WTC11 (cell line): ENCODE measurements around the gene OR1M1. TPM values are rescaled to one million over a fixed set of nuclear protein-coding genes. Genes with fewer than 3 reads are reported as not detected.
A peak's percentile ranks its signal among the peaks of the same experiment; 100 is the strongest.

ENCODE experiments used
- ATAC-seq: fragments of 200-7000 bp; cut with Tn5 transposase; 2 replicates; pipeline ENCODE4 v1.10.0; 2021; ENCODE audit warnings: mild to moderate bottlenecking, moderate library complexity
- CTCF ChIA-PET: fragments of 300-600 bp; sonication (Branson Sonifier 250); formaldehyde crosslinking; loops from one replicate; lab custom pipeline; 2021; ENCODE audit warnings: antibody characterized with exemption; lab: Charles Lee
- POLR2A ChIA-PET: fragments of 350-600 bp; sonication (Branson Sonifier 250); formaldehyde crosslinking; loops from one replicate; lab custom pipeline; 2021; ENCODE audit warnings: antibody characterized with exemption; lab: Charles Lee
- DNase-seq: peaks from one replicate; pipeline ENCODE4 v3.0.0; 2021; ENCODE audit warnings: low spot score
- H3K27ac Mint-ChIP-seq: 2 replicates; pipeline ENCODE4 v1.8.0; 2021; ENCODE audit warnings: mixed read lengths
- H3K27me3 Mint-ChIP-seq: 2 replicates; pipeline ENCODE4 v1.8.0; 2021; ENCODE audit warnings: low read depth, mild to moderate bottlenecking, moderate library complexity, mixed read lengths
- H3K36me3 Mint-ChIP-seq: 2 replicates; pipeline ENCODE4 v1.8.0; 2021; ENCODE audit warnings: mixed read lengths
- H3K4me1 Mint-ChIP-seq: 2 replicates; pipeline ENCODE4 v1.8.0; 2022; ENCODE audit warnings: mixed read lengths
- H3K4me3 Mint-ChIP-seq: 2 replicates; pipeline ENCODE4 v1.8.0; 2021; ENCODE audit warnings: mild to moderate bottlenecking, moderate library complexity, mixed read lengths
- H3K9me3 Mint-ChIP-seq: 2 replicates; pipeline ENCODE4 v1.8.0; 2021; ENCODE audit warnings: mixed read lengths
- ELF4 ChIP-seq: sonication (generic); formaldehyde crosslinking; IDR thresholded peaks from 2 replicates; pipeline ENCODE4 v1.8.1; 2022; ENCODE audit warnings: low read depth, mild to moderate bottlenecking, moderate library complexity, missing genetic modification reagents
- FOXP1 ChIP-seq: sonication (generic); formaldehyde crosslinking; IDR thresholded peaks from 2 replicates; pipeline ENCODE4 v1.8.0; 2022; ENCODE audit warnings: missing genetic modification reagents, mild to moderate bottlenecking, moderate library complexity, borderline replicate concordance
- JUN ChIP-seq: sonication (generic); formaldehyde crosslinking; IDR thresholded peaks from 2 replicates; pipeline ENCODE4 v1.8.0; 2023; ENCODE audit warnings: mild to moderate bottlenecking, missing genetic modification reagents
- MXD4 ChIP-seq: fragments of 250-450 bp; sonication (Bioruptor Pico); IDR thresholded peaks from 2 replicates; pipeline ENCODE4 v1.8.0; 2021; ENCODE audit warnings: mild to moderate bottlenecking, moderate library complexity, borderline replicate concordance
- NFYB ChIP-seq: sonication (generic); formaldehyde crosslinking; conservative IDR thresholded peaks from 2 replicates; pipeline ENCODE4 v1.8.0; 2022; ENCODE audit warnings: low read depth, missing genetic modification reagents
- OVOL2 ChIP-seq: fragments of 250-450 bp; sonication (Bioruptor Pico); IDR thresholded peaks from 2 replicates; pipeline ENCODE4 v1.9.0; 2021; ENCODE audit warnings: mild to moderate bottlenecking, borderline replicate concordance
- RELA ChIP-seq: sonication (generic); formaldehyde crosslinking; IDR thresholded peaks from 2 replicates; pipeline ENCODE4 v1.8.1; 2022; ENCODE audit warnings: missing genetic modification reagents, mild to moderate bottlenecking, borderline replicate concordance
- SMAD3 ChIP-seq: sonication (generic); formaldehyde crosslinking; IDR thresholded peaks from 2 replicates; pipeline ENCODE4 v1.8.0; 2022; ENCODE audit warnings: missing genetic modification reagents, mild to moderate bottlenecking, borderline replicate concordance
- SMAD4 ChIP-seq: sonication (generic); formaldehyde crosslinking; IDR thresholded peaks from 2 replicates; pipeline ENCODE4 v1.8.0; 2022; ENCODE audit warnings: mild to moderate bottlenecking, missing genetic modification reagents
- SOX15 ChIP-seq: fragments of 250-450 bp; sonication (Bioruptor Pico); IDR thresholded peaks from 2 replicates; pipeline ENCODE4 v1.9.0; 2021; ENCODE audit warnings: mild to moderate bottlenecking
- ZNF138 ChIP-seq: sonication (generic); formaldehyde crosslinking; conservative IDR thresholded peaks from 2 replicates; pipeline ENCODE4 v1.8.1; 2022; ENCODE audit warnings: mild to moderate bottlenecking, moderate library complexity, missing genetic modification reagents
- ZNF263 ChIP-seq: sonication (generic); formaldehyde crosslinking; IDR thresholded peaks from 2 replicates; pipeline ENCODE4 v1.8.1; 2022; ENCODE audit warnings: low read depth, mild to moderate bottlenecking, moderate library complexity, missing genetic modification reagents
- ZNF416 ChIP-seq: fragments of 250-450 bp; sonication (Bioruptor Pico); IDR thresholded peaks from 2 replicates; pipeline ENCODE4 v1.9.0; 2021; ENCODE audit warnings: mild to moderate bottlenecking, inconsistent platforms
- ZNF423 ChIP-seq: fragments of 250-450 bp; sonication (Bioruptor Pico); IDR thresholded peaks from 2 replicates; pipeline ENCODE4 v2.1.2; 2022; ENCODE audit warnings: mild to moderate bottlenecking, moderate library complexity
- total RNA-seq: library from RNA; stranded (reverse); gene quantifications from 3 replicates; pipeline ENCODE4 v1.2.3, GENCODE V29; 2021
- TF ChIP-seq, protein P1 (sequence below): sonication (generic); formaldehyde crosslinking; conservative IDR thresholded peaks from 2 replicates; pipeline ENCODE4 v1.8.1; 2023; ENCODE audit warnings: mild to moderate bottlenecking, low read depth, missing genetic modification reagents, moderate library complexity
- TF ChIP-seq, protein P2 (sequence below): sonication (generic); formaldehyde crosslinking; IDR thresholded peaks from 2 replicates; pipeline ENCODE4 v1.8.1; 2022; ENCODE audit warnings: low read depth, missing genetic modification reagents, borderline replicate concordance
- TF ChIP-seq, protein P3 (sequence below): sonication (generic); formaldehyde crosslinking; IDR thresholded peaks from 2 replicates; pipeline ENCODE4 v1.8.0; 2023; ENCODE audit warnings: mild to moderate bottlenecking, missing genetic modification reagents
- TF ChIP-seq, protein P4 (sequence below): sonication (generic); formaldehyde crosslinking; IDR thresholded peaks from 2 replicates; pipeline ENCODE4 v1.8.1; 2023; ENCODE audit warnings: mild to moderate bottlenecking, missing genetic modification reagents
- TF ChIP-seq, protein P5 (sequence below): fragments of 250-450 bp; sonication (Bioruptor Pico); IDR thresholded peaks from 2 replicates; pipeline ENCODE4 v1.9.0; 2021; ENCODE audit warnings: mild to moderate bottlenecking
- TF ChIP-seq, protein P6 (sequence below): sonication (generic); formaldehyde crosslinking; IDR thresholded peaks from 2 replicates; pipeline ENCODE4 v1.8.1; 2022; ENCODE audit warnings: mild to moderate bottlenecking, moderate library complexity, missing genetic modification reagents

Gene OR1M1
- total RNA-seq, 1 experiment from 2014 or later = not detected

DNA sequence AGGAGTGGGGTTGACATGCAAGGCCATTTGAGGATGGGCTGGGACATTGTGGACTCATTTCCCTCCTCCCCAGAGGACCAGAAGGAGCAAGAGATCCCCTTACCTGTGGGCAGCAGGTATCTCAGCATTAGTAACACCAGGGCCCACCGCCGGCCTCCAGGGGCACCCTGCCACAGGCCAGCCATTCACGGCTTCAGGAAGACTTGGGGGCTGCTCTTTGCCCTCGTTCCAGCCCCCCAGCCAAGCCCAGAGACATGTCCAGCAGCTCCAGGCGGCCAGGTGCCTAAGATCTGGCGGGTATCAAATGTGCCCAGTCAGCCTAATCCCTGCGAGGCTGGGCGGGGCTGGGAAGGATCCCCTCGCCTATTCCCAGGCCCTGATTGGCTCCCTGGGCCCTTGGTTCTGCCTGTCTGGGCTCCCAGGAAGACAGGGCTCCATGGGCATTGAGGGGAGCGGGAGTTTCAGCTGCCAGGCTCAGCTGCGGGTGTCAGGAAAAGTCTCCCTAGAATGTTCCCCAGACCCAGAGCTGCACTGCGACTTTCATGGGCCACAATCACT, 21.3 kb upstream of the OR1M1 start:
- CTCF ChIA-PET = interaction anchor here (0.6 kb wide), 1 partner anchor 629 kb away, joined by 3 read pairs; no protein-coding TSS in a partner anchor
- TF ChIP-seq FOXP1 (CRISPR knock-in tag) (no peak), ZNF423 (CRISPR knock-in tag) (no peak), ZNF263 (CRISPR knock-in tag) (no peak), ZNF416 (CRISPR knock-in tag) (no peak)
- TF ChIP-seq, all 79 proteins: peak for 0
- ATAC-seq = peak; percentile 61
- H3K9me3 Mint-ChIP-seq = no peaks in the 10 kb centered on the region
- H3K27me3 Mint-ChIP-seq = no peaks in the 10 kb centered on the region
- peak; percentile 39 for DNase-seq
- H3K36me3 Mint-ChIP-seq = no peaks in the 10 kb centered on the region
- H3K4me1 Mint-ChIP-seq = peaks cover 7% of the 10 kb centered on the region
- POLR2A ChIA-PET = no interaction called here
- H3K4me3 Mint-ChIP-seq = no peak overlapping the region
- no peak overlapping the region for H3K27ac Mint-ChIP-seq

DNA sequence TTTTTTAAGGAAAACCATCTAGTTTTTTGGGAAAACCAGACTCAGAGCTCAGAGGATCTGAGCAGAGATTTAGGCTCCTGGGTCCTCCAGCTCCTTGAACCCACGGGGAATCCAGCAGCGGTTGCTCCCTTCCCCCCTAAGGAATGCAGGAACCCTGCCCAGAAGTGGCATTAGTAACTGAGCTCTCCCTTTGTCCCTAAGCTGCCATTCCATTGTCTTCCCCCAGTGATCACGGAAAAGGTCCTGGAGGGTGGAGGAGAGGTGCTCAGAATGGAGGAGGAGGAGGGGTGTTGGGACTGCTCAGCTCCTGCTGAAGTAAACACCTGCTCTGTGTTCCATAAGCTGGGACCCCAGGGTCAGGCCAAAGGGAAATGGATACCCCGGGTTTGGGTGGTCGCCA, 16.8 kb upstream of the OR1M1 start:
- ATAC-seq (peak; percentile 83), DNase-seq (peak; percentile 20)
- ChIA-PET CTCF (interaction anchor here (0.6 to 1.2 kb wide), 8 partner anchors 15 to 437 kb away, joined by 3 to 7 read pairs (median 3); partner anchors contain the start of gene ACTL9), POLR2A (interaction anchor here (0.8 to 1.4 kb wide), 2 partner anchors 14 to 16 kb away, joined by 3 read pairs; no protein-coding TSS in a partner anchor)
- no peak overlapping the region for H3K4me3 Mint-ChIP-seq
- H3K36me3 Mint-ChIP-seq = no peaks in the 10 kb centered on the region
- no peaks in the 10 kb centered on the region for H3K27me3 Mint-ChIP-seq
- H3K4me1 Mint-ChIP-seq = peaks cover 26% of the 10 kb centered on the region
- H3K9me3 Mint-ChIP-seq = no peaks in the 10 kb centered on the region
- H3K27ac Mint-ChIP-seq = peak overlapping the region; percentile 84
- TF ChIP-seq SOX15 (no peak), ZNF138 (CRISPR knock-in tag) (no peak), NFYB (CRISPR knock-in tag) (no peak), SMAD4 (CRISPR knock-in tag) (no peak), ZNF423 (CRISPR knock-in tag) (peak; percentile 62), MXD4 (CRISPR knock-in tag) (no peak), ZNF416 (CRISPR knock-in tag) (no peak), SMAD3 (CRISPR knock-in tag) (no peak), RELA (CRISPR knock-in tag) (no peak), ELF4 (no peak), OVOL2 (CRISPR knock-in tag) (no peak), JUN (CRISPR knock-in tag) (no peak)
- TF ChIP-seq, protein P1, sequence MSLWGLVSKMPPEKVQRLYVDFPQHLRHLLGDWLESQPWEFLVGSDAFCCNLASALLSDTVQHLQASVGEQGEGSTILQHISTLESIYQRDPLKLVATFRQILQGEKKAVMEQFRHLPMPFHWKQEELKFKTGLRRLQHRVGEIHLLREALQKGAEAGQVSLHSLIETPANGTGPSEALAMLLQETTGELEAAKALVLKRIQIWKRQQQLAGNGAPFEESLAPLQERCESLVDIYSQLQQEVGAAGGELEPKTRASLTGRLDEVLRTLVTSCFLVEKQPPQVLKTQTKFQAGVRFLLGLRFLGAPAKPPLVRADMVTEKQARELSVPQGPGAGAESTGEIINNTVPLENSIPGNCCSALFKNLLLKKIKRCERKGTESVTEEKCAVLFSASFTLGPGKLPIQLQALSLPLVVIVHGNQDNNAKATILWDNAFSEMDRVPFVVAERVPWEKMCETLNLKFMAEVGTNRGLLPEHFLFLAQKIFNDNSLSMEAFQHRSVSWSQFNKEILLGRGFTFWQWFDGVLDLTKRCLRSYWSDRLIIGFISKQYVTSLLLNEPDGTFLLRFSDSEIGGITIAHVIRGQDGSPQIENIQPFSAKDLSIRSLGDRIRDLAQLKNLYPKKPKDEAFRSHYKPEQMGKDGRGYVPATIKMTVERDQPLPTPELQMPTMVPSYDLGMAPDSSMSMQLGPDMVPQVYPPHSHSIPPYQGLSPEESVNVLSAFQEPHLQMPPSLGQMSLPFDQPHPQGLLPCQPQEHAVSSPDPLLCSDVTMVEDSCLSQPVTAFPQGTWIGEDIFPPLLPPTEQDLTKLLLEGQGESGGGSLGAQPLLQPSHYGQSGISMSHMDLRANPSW (CRISPR knock-in tag) = no peak
- TF ChIP-seq, protein P2, sequence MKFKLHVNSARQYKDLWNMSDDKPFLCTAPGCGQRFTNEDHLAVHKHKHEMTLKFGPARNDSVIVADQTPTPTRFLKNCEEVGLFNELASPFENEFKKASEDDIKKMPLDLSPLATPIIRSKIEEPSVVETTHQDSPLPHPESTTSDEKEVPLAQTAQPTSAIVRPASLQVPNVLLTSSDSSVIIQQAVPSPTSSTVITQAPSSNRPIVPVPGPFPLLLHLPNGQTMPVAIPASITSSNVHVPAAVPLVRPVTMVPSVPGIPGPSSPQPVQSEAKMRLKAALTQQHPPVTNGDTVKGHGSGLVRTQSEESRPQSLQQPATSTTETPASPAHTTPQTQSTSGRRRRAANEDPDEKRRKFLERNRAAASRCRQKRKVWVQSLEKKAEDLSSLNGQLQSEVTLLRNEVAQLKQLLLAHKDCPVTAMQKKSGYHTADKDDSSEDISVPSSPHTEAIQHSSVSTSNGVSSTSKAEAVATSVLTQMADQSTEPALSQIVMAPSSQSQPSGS (CRISPR knock-in tag) = no peak
- TF ChIP-seq, protein P3, sequence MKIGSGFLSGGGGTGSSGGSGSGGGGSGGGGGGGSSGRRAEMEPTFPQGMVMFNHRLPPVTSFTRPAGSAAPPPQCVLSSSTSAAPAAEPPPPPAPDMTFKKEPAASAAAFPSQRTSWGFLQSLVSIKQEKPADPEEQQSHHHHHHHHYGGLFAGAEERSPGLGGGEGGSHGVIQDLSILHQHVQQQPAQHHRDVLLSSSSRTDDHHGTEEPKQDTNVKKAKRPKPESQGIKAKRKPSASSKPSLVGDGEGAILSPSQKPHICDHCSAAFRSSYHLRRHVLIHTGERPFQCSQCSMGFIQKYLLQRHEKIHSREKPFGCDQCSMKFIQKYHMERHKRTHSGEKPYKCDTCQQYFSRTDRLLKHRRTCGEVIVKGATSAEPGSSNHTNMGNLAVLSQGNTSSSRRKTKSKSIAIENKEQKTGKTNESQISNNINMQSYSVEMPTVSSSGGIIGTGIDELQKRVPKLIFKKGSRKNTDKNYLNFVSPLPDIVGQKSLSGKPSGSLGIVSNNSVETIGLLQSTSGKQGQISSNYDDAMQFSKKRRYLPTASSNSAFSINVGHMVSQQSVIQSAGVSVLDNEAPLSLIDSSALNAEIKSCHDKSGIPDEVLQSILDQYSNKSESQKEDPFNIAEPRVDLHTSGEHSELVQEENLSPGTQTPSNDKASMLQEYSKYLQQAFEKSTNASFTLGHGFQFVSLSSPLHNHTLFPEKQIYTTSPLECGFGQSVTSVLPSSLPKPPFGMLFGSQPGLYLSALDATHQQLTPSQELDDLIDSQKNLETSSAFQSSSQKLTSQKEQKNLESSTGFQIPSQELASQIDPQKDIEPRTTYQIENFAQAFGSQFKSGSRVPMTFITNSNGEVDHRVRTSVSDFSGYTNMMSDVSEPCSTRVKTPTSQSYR (CRISPR knock-in tag) = peak; percentile 79
- TF ChIP-seq, protein P4, sequence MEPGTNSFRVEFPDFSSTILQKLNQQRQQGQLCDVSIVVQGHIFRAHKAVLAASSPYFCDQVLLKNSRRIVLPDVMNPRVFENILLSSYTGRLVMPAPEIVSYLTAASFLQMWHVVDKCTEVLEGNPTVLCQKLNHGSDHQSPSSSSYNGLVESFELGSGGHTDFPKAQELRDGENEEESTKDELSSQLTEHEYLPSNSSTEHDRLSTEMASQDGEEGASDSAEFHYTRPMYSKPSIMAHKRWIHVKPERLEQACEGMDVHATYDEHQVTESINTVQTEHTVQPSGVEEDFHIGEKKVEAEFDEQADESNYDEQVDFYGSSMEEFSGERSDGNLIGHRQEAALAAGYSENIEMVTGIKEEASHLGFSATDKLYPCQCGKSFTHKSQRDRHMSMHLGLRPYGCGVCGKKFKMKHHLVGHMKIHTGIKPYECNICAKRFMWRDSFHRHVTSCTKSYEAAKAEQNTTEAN = no peak
- TF ChIP-seq, protein P5, sequence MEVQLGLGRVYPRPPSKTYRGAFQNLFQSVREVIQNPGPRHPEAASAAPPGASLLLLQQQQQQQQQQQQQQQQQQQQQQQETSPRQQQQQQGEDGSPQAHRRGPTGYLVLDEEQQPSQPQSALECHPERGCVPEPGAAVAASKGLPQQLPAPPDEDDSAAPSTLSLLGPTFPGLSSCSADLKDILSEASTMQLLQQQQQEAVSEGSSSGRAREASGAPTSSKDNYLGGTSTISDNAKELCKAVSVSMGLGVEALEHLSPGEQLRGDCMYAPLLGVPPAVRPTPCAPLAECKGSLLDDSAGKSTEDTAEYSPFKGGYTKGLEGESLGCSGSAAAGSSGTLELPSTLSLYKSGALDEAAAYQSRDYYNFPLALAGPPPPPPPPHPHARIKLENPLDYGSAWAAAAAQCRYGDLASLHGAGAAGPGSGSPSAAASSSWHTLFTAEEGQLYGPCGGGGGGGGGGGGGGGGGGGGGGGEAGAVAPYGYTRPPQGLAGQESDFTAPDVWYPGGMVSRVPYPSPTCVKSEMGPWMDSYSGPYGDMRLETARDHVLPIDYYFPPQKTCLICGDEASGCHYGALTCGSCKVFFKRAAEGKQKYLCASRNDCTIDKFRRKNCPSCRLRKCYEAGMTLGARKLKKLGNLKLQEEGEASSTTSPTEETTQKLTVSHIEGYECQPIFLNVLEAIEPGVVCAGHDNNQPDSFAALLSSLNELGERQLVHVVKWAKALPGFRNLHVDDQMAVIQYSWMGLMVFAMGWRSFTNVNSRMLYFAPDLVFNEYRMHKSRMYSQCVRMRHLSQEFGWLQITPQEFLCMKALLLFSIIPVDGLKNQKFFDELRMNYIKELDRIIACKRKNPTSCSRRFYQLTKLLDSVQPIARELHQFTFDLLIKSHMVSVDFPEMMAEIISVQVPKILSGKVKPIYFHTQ (CRISPR knock-in tag) = no peak
- TF ChIP-seq, protein P6, sequence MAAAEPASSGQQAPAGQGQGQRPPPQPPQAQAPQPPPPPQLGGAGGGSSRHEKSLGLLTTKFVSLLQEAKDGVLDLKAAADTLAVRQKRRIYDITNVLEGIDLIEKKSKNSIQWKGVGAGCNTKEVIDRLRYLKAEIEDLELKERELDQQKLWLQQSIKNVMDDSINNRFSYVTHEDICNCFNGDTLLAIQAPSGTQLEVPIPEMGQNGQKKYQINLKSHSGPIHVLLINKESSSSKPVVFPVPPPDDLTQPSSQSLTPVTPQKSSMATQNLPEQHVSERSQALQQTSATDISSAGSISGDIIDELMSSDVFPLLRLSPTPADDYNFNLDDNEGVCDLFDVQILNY (CRISPR knock-in tag) = no peak
